ENCODE results near the gene PRKCH. TPM values are rescaled to one million over a fixed set of nuclear protein-coding genes. Genes with fewer than 3 reads are reported as not detected.

The PRKCH gene
- total and polyA plus RNA-seq, 8 donors = 35.2 to 48.8 (median 43.1) TPM

- DNase-seq = peak in 2 of 4 donors; percentile 63 to 86
- intact Hi-C loops (cut with DNase I) = loop anchor here in 1 of 2 donors (10.0 kb wide), 2 partner anchors 94 to 126 kb away; partner anchors contain the start of gene HIF1A
- Histone ChIP-seq H3K27me3 (no peaks in the 10 kb centered on the region), H3K4me1 (peaks cover 30 to 98% of the 10 kb centered on the region in 2 donors), H3K9me3 (no peaks in the 10 kb centered on the region), H3K4me3 (peak overlapping the region in 1 of 2 donors; percentile 22), H3K36me3 (no peaks in the 10 kb centered on the region), H3K27ac (peak overlapping the region; percentile 40 to 94)
- peak; percentile 52 for ATAC-seq
- no peak for TF ChIP-seq CTCF (IDR thresholded peaks at IDR 0.05)
These were observed 247.2 kb downstream of the PRKCH start for GRCh38 chr14:61568572-61569011.

GRCh38 chr14:61569308-61569707 is 247.9 kb downstream of the PRKCH start:
- DNase-seq (no peak), ATAC-seq (no peak)
- Histone ChIP-seq H3K27me3 (no peaks in the 10 kb centered on the region), H3K4me3 (peak overlapping the region in 1 of 2 donors; percentile 22), H3K27ac (peak overlapping the region; percentile 40 to 94), H3K4me1 (peaks cover 26 to 98% of the 10 kb centered on the region in 2 donors), H3K36me3 (no peaks in the 10 kb centered on the region), H3K9me3 (no peaks in the 10 kb centered on the region)
- TF ChIP-seq CTCF (IDR thresholded peaks at IDR 0.05) = no peak
- intact Hi-C loops (cut with DNase I) = loop anchor here in 1 of 2 donors (10.0 kb wide), 2 partner anchors 95 to 125 kb away; partner anchors contain the start of gene HIF1A

- peaks cover 20 to 92% of the 10 kb centered on the region in 2 donors for H3K4me1 ChIP-seq
- DNase-seq = peak in 2 of 4 donors; percentile 77 to 86
- ATAC-seq = peak; percentile 60
- H3K36me3 ChIP-seq = no peaks in the 10 kb centered on the region
- H3K4me3 ChIP-seq = peak overlapping the region in 1 of 2 donors; percentile 22
- H3K9me3 ChIP-seq = no peaks in the 10 kb centered on the region
- intact Hi-C loops (cut with DNase I) = loop anchor here in 1 of 2 donors (10.0 kb wide), 2 partner anchors 95 to 125 kb away; partner anchors contain the start of gene HIF1A
- TF ChIP-seq CTCF (IDR thresholded peaks at IDR 0.05) = no peak
- no peaks in the 10 kb centered on the region for H3K27me3 ChIP-seq
- H3K27ac ChIP-seq = peak overlapping the region; percentile 40 to 94
These were observed 248.6 kb downstream of the PRKCH start for GRCh38 chr14:61569812-61570548.

- DNase-seq (no peak), ATAC-seq (peak; percentile 4)
- H3K36me3 ChIP-seq = no peaks in the 10 kb centered on the region
- H3K4me1 ChIP-seq = peaks cover 20 to 84% of the 10 kb centered on the region in 2 donors
- H3K27ac ChIP-seq = peak overlapping the region; percentile 40 to 94
- intact Hi-C loops (cut with DNase I) = no loop called here
- H3K9me3 ChIP-seq = no peaks in the 10 kb centered on the region
- TF ChIP-seq CTCF (IDR thresholded peaks at IDR 0.05) = no peak
- H3K4me3 ChIP-seq = no peak overlapping the region
- no peaks in the 10 kb centered on the region for H3K27me3 ChIP-seq
These were observed 249.3 kb downstream of the PRKCH start for GRCh38 chr14:61570549-61571290.

GRCh38 chr14:61571917-61572316 is 250.5 kb downstream of the PRKCH start:
- Histone ChIP-seq H3K9me3 (no peaks in the 10 kb centered on the region), H3K4me1 (peaks cover 20 to 74% of the 10 kb centered on the region in 2 donors), H3K27ac (peak overlapping the region in 1 of 2 donors; percentile 94), H3K36me3 (no peaks in the 10 kb centered on the region), H3K4me3 (no peak overlapping the region), H3K27me3 (no peaks in the 10 kb centered on the region)
- ATAC-seq (no peak), DNase-seq (no peak)
- intact Hi-C loops (cut with DNase I) = no loop called here
- TF ChIP-seq CTCF (IDR thresholded peaks at IDR 0.05) = no peak
